ENCODE measurements around the gene BCL2. TPM values are rescaled to one million over a fixed set of nuclear protein-coding genes. Genes with fewer than 3 reads are reported as not detected.

Gene BCL2
- total and polyA plus RNA-seq, 9 donors, result 13.7 to 43.9 (median 35.7) TPM

DNA sequence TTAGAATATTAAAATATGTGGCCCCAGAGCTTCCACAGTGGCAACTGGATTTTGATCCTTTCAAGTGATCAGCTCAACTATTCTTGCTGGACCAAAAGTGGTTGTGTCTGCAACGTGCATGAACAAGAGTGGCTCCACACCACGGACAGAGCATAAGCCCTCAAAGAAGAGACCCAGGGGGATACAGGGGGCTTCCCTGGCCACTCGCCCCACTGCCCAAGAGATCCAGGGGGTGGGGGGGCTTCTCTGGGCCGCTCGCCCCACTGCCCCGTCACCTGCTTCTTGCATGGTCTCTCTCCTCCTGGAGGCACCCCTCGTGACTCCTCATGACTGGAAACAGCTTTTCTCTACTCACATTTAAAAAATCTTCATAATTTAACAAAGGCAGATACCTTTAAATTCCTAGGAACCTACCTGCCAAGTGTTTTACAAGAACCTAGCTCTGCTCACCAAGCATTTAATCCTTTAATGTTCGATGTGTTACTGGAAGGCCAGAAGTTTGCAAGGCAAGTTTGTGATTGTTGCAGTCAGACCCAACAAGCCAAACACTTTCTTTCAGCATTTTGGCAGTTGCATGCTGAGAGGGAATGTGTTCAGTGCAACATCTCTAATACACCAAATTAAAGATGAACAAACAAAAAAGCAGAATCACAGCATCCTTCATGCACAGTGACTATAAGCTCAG lies 174.3 kb downstream of the BCL2 start:
- WGBS, 3 donors, result 73 to 77% (median 73%) methylated on average over 8 of the region's 8 CpGs
- Histone ChIP-seq H3K27ac (peak overlapping the region in 1 of 2 donors; percentile 24), H3K27me3 (no peaks in the 10 kb centered on the region), H3K4me1 (ENCODE audit: insufficient read depth) (peaks cover 21% of the 10 kb centered on the region), H3K9me3 (no peaks in the 10 kb centered on the region), H3K4me3 (no peak overlapping the region), H3K36me3 (no peaks in the 10 kb centered on the region)
- no peak for DNase-seq
- intact Hi-C loops (cut with DNase I), result loop anchor here in 2 of 4 donors (10.0 kb wide), 2 partner anchors 99 to 139 kb away; no protein-coding TSS in a partner anchor
- no peak for TF ChIP-seq EP300 (IDR thresholded peaks at IDR 0.05)
- TF ChIP-seq, protein P1, sequence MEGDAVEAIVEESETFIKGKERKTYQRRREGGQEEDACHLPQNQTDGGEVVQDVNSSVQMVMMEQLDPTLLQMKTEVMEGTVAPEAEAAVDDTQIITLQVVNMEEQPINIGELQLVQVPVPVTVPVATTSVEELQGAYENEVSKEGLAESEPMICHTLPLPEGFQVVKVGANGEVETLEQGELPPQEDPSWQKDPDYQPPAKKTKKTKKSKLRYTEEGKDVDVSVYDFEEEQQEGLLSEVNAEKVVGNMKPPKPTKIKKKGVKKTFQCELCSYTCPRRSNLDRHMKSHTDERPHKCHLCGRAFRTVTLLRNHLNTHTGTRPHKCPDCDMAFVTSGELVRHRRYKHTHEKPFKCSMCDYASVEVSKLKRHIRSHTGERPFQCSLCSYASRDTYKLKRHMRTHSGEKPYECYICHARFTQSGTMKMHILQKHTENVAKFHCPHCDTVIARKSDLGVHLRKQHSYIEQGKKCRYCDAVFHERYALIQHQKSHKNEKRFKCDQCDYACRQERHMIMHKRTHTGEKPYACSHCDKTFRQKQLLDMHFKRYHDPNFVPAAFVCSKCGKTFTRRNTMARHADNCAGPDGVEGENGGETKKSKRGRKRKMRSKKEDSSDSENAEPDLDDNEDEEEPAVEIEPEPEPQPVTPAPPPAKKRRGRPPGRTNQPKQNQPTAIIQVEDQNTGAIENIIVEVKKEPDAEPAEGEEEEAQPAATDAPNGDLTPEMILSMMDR (IDR thresholded peaks at IDR 0.05), result no peak
- no peak for TF ChIP-seq POLR2A (IDR thresholded peaks at IDR 0.05)

DNA sequence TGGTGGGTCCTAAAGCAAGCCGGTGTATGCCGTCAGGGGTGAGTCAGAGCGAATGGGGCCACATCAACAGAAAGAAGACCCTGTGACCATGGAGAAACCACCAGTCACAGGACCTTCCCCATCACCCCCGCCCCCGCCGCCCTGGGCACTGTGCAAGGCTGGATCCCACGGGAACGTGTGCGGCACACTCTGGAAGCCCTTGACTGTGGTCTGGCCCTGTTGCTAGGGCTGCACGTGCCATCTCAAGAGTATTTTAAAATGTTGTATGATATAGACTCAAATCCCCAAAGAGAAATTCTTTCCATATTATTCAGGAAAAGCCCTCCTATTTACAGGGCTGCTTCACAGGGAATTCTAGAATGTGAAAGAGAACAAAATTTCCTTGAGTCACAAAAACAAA lies 174.8 kb downstream of the BCL2 start:
- intact Hi-C loops (cut with DNase I), result loop anchor here in 2 of 4 donors (10.0 kb wide), 2 partner anchors 100 to 140 kb away; no protein-coding TSS in a partner anchor
- DNase-seq, result no peak
- no peaks in the 10 kb centered on the region for H3K36me3 ChIP-seq
- no peaks in the 10 kb centered on the region for H3K27me3 ChIP-seq
- no peaks in the 10 kb centered on the region for H3K9me3 ChIP-seq
- 81 to 91% (median 85%) methylated on average over 10 of the region's 10 CpGs for WGBS, 3 donors
- H3K27ac ChIP-seq, result no peak overlapping the region
- H3K4me1 ChIP-seq (ENCODE audit: insufficient read depth), result peaks cover 21% of the 10 kb centered on the region
- no peak overlapping the region for H3K4me3 ChIP-seq
- TF ChIP-seq POLR2A (IDR thresholded peaks at IDR 0.05) (no peak), EP300 (IDR thresholded peaks at IDR 0.05) (no peak)
- TF ChIP-seq, protein P1 (IDR thresholded peaks at IDR 0.05), result no peak

DNA sequence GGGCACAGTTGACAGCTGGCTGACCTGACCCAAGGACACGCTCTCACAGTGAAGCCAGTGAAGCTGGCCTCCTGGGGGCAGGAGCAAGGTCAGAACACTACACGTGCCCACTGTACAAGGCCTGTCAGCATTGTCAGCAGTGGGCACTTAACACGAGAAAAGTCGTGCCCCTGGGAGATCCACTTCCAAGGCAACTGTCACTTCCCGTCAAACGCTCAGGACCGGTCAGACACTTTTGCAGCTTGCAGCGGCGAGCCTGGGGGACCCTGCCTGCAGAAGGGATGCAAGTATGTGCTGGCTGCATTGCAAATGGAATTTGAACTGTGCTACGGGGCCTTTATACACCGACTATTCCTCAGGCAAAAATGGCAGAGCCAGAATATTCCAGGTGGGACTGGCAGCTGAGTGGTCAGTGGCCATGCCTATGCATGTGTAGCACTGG lies 176.2 kb downstream of the BCL2 start:
- no peak for DNase-seq
- Histone ChIP-seq H3K27me3 (no peaks in the 10 kb centered on the region), H3K4me1 (ENCODE audit: insufficient read depth) (peaks cover 13% of the 10 kb centered on the region), H3K9me3 (no peaks in the 10 kb centered on the region), H3K36me3 (no peaks in the 10 kb centered on the region), H3K27ac (no peak overlapping the region), H3K4me3 (no peak overlapping the region)
- WGBS, 3 donors, result 84 to 86% (median 85%) methylated on average over 11 of the region's 11 CpGs
- TF ChIP-seq POLR2A (IDR thresholded peaks at IDR 0.05) (no peak), EP300 (IDR thresholded peaks at IDR 0.05) (no peak)
- TF ChIP-seq, protein P1 (IDR thresholded peaks at IDR 0.05), result no peak
- intact Hi-C loops (cut with DNase I), result loop anchor here in 2 of 4 donors (10.0 kb wide), 2 partner anchors 101 to 141 kb away; no protein-coding TSS in a partner anchor

DNA sequence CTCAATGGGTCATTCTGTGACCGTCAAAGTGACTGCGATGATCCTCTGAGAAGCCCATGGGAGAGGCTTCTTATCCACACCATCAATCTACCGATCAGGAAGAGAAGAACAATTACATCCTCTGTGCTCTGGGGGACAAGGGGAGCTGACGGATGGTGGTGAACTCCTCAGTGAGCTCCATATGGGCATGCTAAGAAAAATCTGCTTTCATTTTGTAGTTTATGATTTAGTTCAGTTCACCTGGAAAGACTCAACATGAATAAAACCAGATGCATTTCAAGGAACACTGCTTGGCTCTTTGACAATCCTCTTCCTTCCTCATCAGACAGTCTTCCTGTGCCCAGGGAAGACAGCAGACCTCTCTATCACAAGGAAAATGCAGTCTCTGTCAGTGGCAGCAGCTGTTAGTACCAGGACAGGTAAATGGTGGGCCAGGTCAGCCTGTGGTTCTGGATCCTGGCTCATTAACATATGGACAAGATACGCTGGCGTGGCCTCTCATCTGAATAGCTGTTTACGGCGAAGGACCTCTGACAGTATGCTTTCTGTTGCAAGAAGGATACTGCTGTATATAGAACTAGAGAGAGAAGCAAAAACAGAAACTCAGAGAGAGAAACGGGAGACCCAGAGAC lies 176.9 kb downstream of the BCL2 start:
- no peak for TF ChIP-seq POLR2A (IDR thresholded peaks at IDR 0.05)
- TF ChIP-seq, protein P1 (IDR thresholded peaks at IDR 0.05), result no peak
- no peak for TF ChIP-seq EP300 (IDR thresholded peaks at IDR 0.05)
- no peaks in the 10 kb centered on the region for H3K36me3 ChIP-seq
- peaks cover 17% of the 10 kb centered on the region for H3K4me1 ChIP-seq (ENCODE audit: insufficient read depth)
- WGBS, 3 donors, result 85 to 90% (median 86%) methylated on average over 9 of the region's 9 CpGs
- no peak overlapping the region for H3K27ac ChIP-seq
- no peaks in the 10 kb centered on the region for H3K27me3 ChIP-seq
- intact Hi-C loops (cut with DNase I), result loop anchor here in 2 of 4 donors (10.0 kb wide), 2 partner anchors 102 to 142 kb away; no protein-coding TSS in a partner anchor
- no peaks in the 10 kb centered on the region for H3K9me3 ChIP-seq
- DNase-seq, result no peak
- H3K4me3 ChIP-seq, result no peak overlapping the region

Data from ovary (tissue), 9 donors.